PC-3 (cell line): ENCODE data around the gene LSMEM2.

Source experiments
- CTCF ChIP-seq: fragments of 300-600 bp; sonication (generic); conservative IDR thresholded peaks from 2 replicates; pipeline ENCODE4 v1.5.1; 2017; ENCODE audit warnings: antibody characterized with exemption, low read depth, mild to moderate bottlenecking, low read length
- EZH2 ChIP-seq: fragments of 300-600 bp; sonication (generic); IDR thresholded peaks from one replicate; pipeline ENCODE4 v1.6.1; 2017; ENCODE audit warnings: antibody characterized with exemption, mild to moderate bottlenecking, low read length; ENCODE audit not compliant: unreplicated experiment

GRCh38 chr3:50265571-50265970 lies 13.3 kb upstream of the LSMEM2 start:
- TF ChIP-seq CTCF, result no peak
- TF ChIP-seq EZH2, result no peak
